Heart left ventricle (tissue), 16 donors: ENCODE results near the gene IL7R. TPM values are rescaled to one million over a fixed set of nuclear protein-coding genes. Genes with fewer than 3 reads are reported as not detected.

ENCODE experiments used
- ATAC-seq, 4 donors: fragments of 200-7000 bp; cut with Tn5 transposase; one replicate each; pipeline ENCODE4 v1.9.1; 2020 to 2022; ENCODE audit warnings: moderate library complexity in 4 of 4, mild to moderate bottlenecking in 3 of 4, moderate number of reproducible peaks in 1 of 4
- DNase-seq, 5 donors: peaks; one replicate each; pipeline ENCODE4 v3.0.0-alpha.2; 2020
- H3K27ac ChIP-seq, 12 donors: fragments of 200-600 bp; sonication (generic) in 4 of 12; one replicate each; pipeline versions ENCODE4 v1.5.0 to v1.8.0; 2016 to 2022; ENCODE audit warnings: mild to moderate bottlenecking in 2 of 12
- H3K27me3 ChIP-seq, 9 donors: fragments of 200-600 bp; sonication (generic) in 2 of 9; one replicate each; pipeline versions ENCODE4 v1.5.1 to v1.8.0; 2016 to 2022; ENCODE audit warnings: mild to moderate bottlenecking in 3 of 9
- H3K36me3 ChIP-seq, 9 donors: fragments of 200-600 bp; sonication (generic) in 2 of 9; one replicate each; pipeline versions ENCODE4 v1.5.0 to v1.8.0; 2018 to 2022; ENCODE audit warnings: mild to moderate bottlenecking in 2 of 9
- H3K4me1 ChIP-seq, 12 donors: fragments of 200-600 bp; sonication (generic) in 4 of 12; one replicate each; pipeline versions ENCODE4 v1.5.0 to v1.8.0; 2016 to 2022; ENCODE audit warnings: mild to moderate bottlenecking in 3 of 12
- H3K4me3 ChIP-seq, 12 donors: fragments of 200-600 bp; sonication (generic) in 4 of 12; one replicate each; pipeline versions ENCODE4 v1.5.0 to v1.8.0; 2017 to 2022; ENCODE audit warnings: mild to moderate bottlenecking in 9 of 12, moderate library complexity in 4 of 12
- H3K9me3 ChIP-seq, 12 donors: fragments of 200-600 bp; sonication (generic) in 4 of 12; one replicate each; pipeline versions ENCODE4 v1.5.0 to v1.8.0; 2016 to 2022; ENCODE audit warnings: mild to moderate bottlenecking in 1 of 12
- POLR2A ChIP-seq, 2 donors: fragments of 450-650 bp; IDR thresholded peaks; one replicate each; pipeline ENCODE4 v1.6.1; 2017; ENCODE audit warnings: antibody characterized with exemption in 2 of 2, mild to moderate bottlenecking in 2 of 2, moderate library complexity in 2 of 2
- WGBS, 4 donors: extraction: QIAGEN DNeasy Blood & Tissue Kit in 2 of 4; methylation state at CpG; one replicate each; pipeline versions ENCODE4 v1.1.5 to v1.1.7; 2013 to 2018; 5-methylcytosine and 5-hydroxymethylcytosine counted together
- intact Hi-C, 10 donors: fragments of 100-400 bp; cut with DNase I; formaldehyde crosslinking; loops; one replicate each; pipeline versions ENCODE4 v1.11.1 to v1.14.2; 2022
- polyA plus RNA-seq, 2 donors: library from polyadenylated mRNA; stranded (reverse); fragments of 200-250 nt; gene quantifications; one replicate each; pipeline ENCODE4 v1.2.3, GENCODE V29; 2013
- total RNA-seq, 9 donors: library from RNA; depleted of rRNA in 2 of 9; stranded (reverse); fragments of >200 nt in 2 of 9; fragmentation: NEBNext Ultra II Directional in 3 of 9; extraction: Animal tissue kit (Norgen Biotek cat#: 25700) in 3 of 9; gene quantifications; one replicate each; pipeline versions ENCODE4 v1.1.0 to v1.2.4, GENCODE V29; 2016 to 2023
- TF ChIP-seq, protein P1 (sequence below), 12 donors: fragments of 200-600 bp; sonication (generic) in 4 of 12; IDR thresholded peaks; one replicate each; pipeline versions ENCODE4 v1.5.0 to v1.8.0; 2018 to 2022; ENCODE audit warnings: antibody characterized with exemption in 12 of 12, mild to moderate bottlenecking in 5 of 12
- donor health status: ischemic (EF 13 %, LVEDD 7.1; RV severe dilation, severe dysfunction).
- donor health status: healthy with polysubstance abuse.
- donor health status: DM: no; HTN: yes; CAD: no.
- donor health status: DM: no; HTN: no; CAD: no.
- donor health status: ischemic (EF 25% LVEDD 6.9; RV normal size, moderate dysfunction).
- donor health status: ischemic (EF 25% LVEDD 5.7; RV mildly dilated, moderate dysfunction).
- donor health status: healthy.
- donor health status: DM: yes; HTN: yes; CAD: no.
- donor health status: ischemic (EF 35%, LVEDD 5.7; RV mildly dilated, moderate dysfunction).
- donor health status: nonischemic (EF 11% LVEDD 7.7; RV severe dilation, severe dysfunction).
- donor health status: DM: yes; HTN: yes; CAD: no.
- donor health status: PGD.
- donor health status: ischemic (EF 29% LVEDD 5.4; RV normal size, mild dysfunction).
- donor health status: nonischemic (EF 23%, LVEDD 6.1; RV moderate dilation, normal function).

The IL7R gene
- total and polyA plus RNA-seq, 11 donors: 0.27 to 12.0 (median 0.61) TPM

- intact Hi-C loops: no loop called here
- Histone ChIP-seq H3K36me3 (no peaks in the 10 kb centered on the region), H3K4me1 (no peaks in the 10 kb centered on the region), H3K9me3 (peaks cover 0 to 3% (median 0%) of the 10 kb centered on the region in 12 donors), H3K27ac (no peak overlapping the region), H3K27me3 (peaks cover 0 to 33% (median 0%) of the 10 kb centered on the region in 9 donors), H3K4me3 (no peak overlapping the region)
- ATAC-seq (no peak), DNase-seq (no peak)
- 43 to 59% (median 57%) methylated on average over 4 of the region's 4 CpGs for WGBS, 4 donors
- TF ChIP-seq, protein P1, sequence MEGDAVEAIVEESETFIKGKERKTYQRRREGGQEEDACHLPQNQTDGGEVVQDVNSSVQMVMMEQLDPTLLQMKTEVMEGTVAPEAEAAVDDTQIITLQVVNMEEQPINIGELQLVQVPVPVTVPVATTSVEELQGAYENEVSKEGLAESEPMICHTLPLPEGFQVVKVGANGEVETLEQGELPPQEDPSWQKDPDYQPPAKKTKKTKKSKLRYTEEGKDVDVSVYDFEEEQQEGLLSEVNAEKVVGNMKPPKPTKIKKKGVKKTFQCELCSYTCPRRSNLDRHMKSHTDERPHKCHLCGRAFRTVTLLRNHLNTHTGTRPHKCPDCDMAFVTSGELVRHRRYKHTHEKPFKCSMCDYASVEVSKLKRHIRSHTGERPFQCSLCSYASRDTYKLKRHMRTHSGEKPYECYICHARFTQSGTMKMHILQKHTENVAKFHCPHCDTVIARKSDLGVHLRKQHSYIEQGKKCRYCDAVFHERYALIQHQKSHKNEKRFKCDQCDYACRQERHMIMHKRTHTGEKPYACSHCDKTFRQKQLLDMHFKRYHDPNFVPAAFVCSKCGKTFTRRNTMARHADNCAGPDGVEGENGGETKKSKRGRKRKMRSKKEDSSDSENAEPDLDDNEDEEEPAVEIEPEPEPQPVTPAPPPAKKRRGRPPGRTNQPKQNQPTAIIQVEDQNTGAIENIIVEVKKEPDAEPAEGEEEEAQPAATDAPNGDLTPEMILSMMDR (IDR thresholded peaks at IDR 0.05): no peak
- no peak for TF ChIP-seq POLR2A (IDR thresholded peaks at IDR 0.05)
Measured at GRCh38 chr5:35919191-35919590, 62.5 kb downstream of the IL7R start.

DNA sequence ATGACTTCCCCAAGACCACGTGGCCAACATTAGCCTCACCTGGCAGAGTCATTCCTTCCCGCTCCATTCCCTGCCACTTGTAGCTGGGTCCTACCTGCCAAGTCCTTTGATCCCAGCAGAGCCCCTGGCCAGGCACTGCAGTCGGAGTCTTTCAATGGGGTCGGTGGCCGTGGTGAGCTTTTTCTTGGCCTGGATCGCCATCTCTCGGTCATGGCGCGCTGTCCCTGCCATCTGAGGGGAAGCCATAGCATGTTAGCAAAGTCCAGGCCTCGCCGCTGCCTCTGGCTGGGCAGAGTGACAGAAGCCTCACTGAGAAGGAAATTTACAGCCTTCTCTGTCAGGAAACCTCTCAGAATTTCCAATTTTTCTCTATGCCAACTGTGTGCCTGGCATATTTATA is 64.2 kb downstream of the IL7R start:
- peaks cover 0 to 49% (median 7%) of the 10 kb centered on the region in 9 donors for H3K27me3 ChIP-seq
- no peaks in the 10 kb centered on the region for H3K36me3 ChIP-seq
- 56 to 68% (median 65%) methylated on average over 11 of the region's 11 CpGs for WGBS, 4 donors
- no peak overlapping the region for H3K27ac ChIP-seq
- no peak overlapping the region for H3K4me3 ChIP-seq
- intact Hi-C loops: loop anchor here in 7 of 10 donors (5.0 to 10.0 kb wide), 7 partner anchors 144 to 1436 kb away; partner anchors contain the start of gene SPEF2 (in 2 of the 7)
- H3K9me3 ChIP-seq: peaks cover 0 to 3% (median 0%) of the 10 kb centered on the region in 12 donors
- no peak for TF ChIP-seq POLR2A (IDR thresholded peaks at IDR 0.05)
- TF ChIP-seq, protein P1 (IDR thresholded peaks at IDR 0.05): no peak
- ATAC-seq: no peak
- H3K4me1 ChIP-seq: peaks cover 0 to 13% (median 0%) of the 10 kb centered on the region in 12 donors
- DNase-seq: peak in 1 of 5 donors; percentile 56

DNA sequence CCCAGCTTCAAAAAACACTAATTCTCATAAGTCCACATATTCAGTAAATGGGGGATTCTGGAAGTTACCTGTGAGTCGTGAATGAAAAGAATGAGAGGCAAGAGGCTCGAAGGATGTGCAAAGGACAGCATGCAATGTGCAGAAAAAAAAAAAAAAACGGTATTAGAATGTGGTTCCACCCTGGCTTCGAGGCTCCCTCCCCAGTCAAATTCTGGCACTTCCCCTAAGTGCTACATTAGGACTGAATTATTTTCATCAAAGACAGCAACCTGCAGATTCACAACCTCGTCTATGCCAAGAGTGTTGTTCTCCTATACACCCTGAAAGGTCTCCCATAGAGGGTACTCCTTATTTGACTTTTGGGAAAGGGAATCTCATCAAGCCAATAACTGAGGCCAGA is 65.2 kb downstream of the IL7R start:
- no peak for TF ChIP-seq POLR2A (IDR thresholded peaks at IDR 0.05)
- TF ChIP-seq, protein P1 (IDR thresholded peaks at IDR 0.05): no peak
- H3K27me3 ChIP-seq: peaks cover 0 to 59% (median 11%) of the 10 kb centered on the region in 9 donors
- peaks cover 0 to under 1% (median 0%) of the 10 kb centered on the region in 12 donors for H3K9me3 ChIP-seq
- intact Hi-C loops: loop anchor here in 7 of 10 donors (5.0 to 10.0 kb wide), 7 partner anchors 145 to 1437 kb away; partner anchors contain the start of gene SPEF2 (in 2 of the 7)
- peaks cover 0 to 13% (median 0%) of the 10 kb centered on the region in 12 donors for H3K4me1 ChIP-seq
- no peaks in the 10 kb centered on the region for H3K36me3 ChIP-seq
- no peak overlapping the region for H3K4me3 ChIP-seq
- no peak for DNase-seq
- no peak overlapping the region for H3K27ac ChIP-seq
- no peak for ATAC-seq
- 50 to 72% (median 64%) methylated on average over 5 of the region's 5 CpGs for WGBS, 4 donors

DNA sequence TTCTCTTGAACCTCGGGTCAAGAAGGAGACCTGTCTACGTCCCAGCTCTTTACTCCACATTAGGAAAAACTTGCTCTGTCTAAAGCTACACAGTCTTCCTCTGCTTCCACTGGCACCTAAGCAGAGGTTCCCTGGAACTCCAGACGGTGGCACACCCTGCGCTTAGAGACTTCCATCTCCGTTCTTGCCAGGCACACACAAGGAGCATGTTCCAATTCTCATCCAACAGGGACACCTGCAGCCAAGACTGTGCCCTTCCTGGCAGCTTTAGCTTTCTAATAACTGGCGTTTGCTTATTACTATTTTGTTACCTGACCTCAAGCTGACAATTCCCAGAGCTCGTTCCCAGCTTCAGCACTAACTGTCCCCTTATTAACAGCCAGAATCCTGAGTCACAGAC is 65.8 kb downstream of the IL7R start:
- no peak for TF ChIP-seq POLR2A (IDR thresholded peaks at IDR 0.05)
- TF ChIP-seq, protein P1 (IDR thresholded peaks at IDR 0.05): no peak
- no peak for DNase-seq
- Histone ChIP-seq H3K27ac (no peak overlapping the region), H3K4me3 (no peak overlapping the region), H3K36me3 (no peaks in the 10 kb centered on the region), H3K9me3 (no peaks in the 10 kb centered on the region), H3K27me3 (peaks cover 0 to 62% (median 14%) of the 10 kb centered on the region in 9 donors), H3K4me1 (peaks cover 0 to 13% (median 0%) of the 10 kb centered on the region in 12 donors)
- WGBS, 4 donors: 67 to 75% (median 74%) methylated on average over 7 of the region's 7 CpGs
- no peak for ATAC-seq
- intact Hi-C loops: loop anchor here in 7 of 10 donors (5.0 to 10.0 kb wide), 7 partner anchors 145 to 1438 kb away; partner anchors contain the start of gene SPEF2 (in 2 of the 7)
